H9 (cell line): ENCODE results near the gene PDZK1IP1. TPM values are rescaled to one million over a fixed set of nuclear protein-coding genes. Genes with fewer than 3 reads are reported as not detected.
A peak's percentile ranks its signal among the peaks of the same experiment; 100 is the strongest.

Source experiments
- DNase-seq: peaks from one replicate; pipeline ENCODE4 v3.0.0-alpha.2; 2017
- H2AFZ ChIP-seq: one replicate; pipeline ENCODE4 v1.6.1; 2013; ENCODE audit warnings: mild to moderate bottlenecking, low read length, control low read depth, moderate library complexity
- H2AK5ac ChIP-seq: 2 replicates; pipeline ENCODE4 v1.6.1; 2013; ENCODE audit warnings: low read length, control low read depth, mixed read lengths; ENCODE audit not compliant: insufficient read length
- H2BK120ac ChIP-seq: one replicate; pipeline ENCODE4 v1.6.1; 2013; ENCODE audit warnings: low read depth, mild to moderate bottlenecking, low read length, control low read depth, inconsistent platforms; ENCODE audit not compliant: poor library complexity, severe bottlenecking
- H2BK12ac ChIP-seq: 2 replicates; pipeline ENCODE4 v1.6.1; 2013; ENCODE audit warnings: low read length, control low read depth, mixed read lengths, low read depth; ENCODE audit not compliant: insufficient read length
- H2BK15ac ChIP-seq: 2 replicates; pipeline ENCODE4 v1.6.1; 2013; ENCODE audit warnings: low read depth, low read length, control low read depth
- H2BK20ac ChIP-seq: one replicate; pipeline ENCODE4 v1.6.1; 2013; ENCODE audit warnings: low read depth, mild to moderate bottlenecking, low read length, control low read depth, inconsistent platforms; ENCODE audit not compliant: poor library complexity, severe bottlenecking
- H2BK5ac ChIP-seq: 2 replicates; pipeline ENCODE4 v1.6.1; 2013; ENCODE audit warnings: low read length, control low read depth, mixed read lengths; ENCODE audit not compliant: insufficient read length
- H3K14ac ChIP-seq: 2 replicates; pipeline ENCODE4 v1.6.1; 2013; ENCODE audit warnings: low read length, control low read depth; ENCODE audit not compliant: insufficient read depth
- H3K18ac ChIP-seq: 2 replicates; pipeline ENCODE4 v1.6.1; 2013; ENCODE audit warnings: low read depth, mild to moderate bottlenecking, mixed read lengths, low read length, control low read depth; ENCODE audit not compliant: insufficient read length
- H3K23ac ChIP-seq: 2 replicates; pipeline ENCODE4 v1.6.1; 2013; ENCODE audit warnings: low read length, control low read depth, mixed read lengths, low read depth; ENCODE audit not compliant: insufficient read length
- H3K23me2 ChIP-seq: 2 replicates; pipeline ENCODE4 v1.6.1; 2013; ENCODE audit warnings: low read depth, mild to moderate bottlenecking, mixed read lengths, low read length, control low read depth; ENCODE audit not compliant: insufficient read length, poor library complexity, severe bottlenecking
- H3K27ac ChIP-seq: 2 replicates; pipeline ENCODE4 v1.5.1; 2013; ENCODE audit warnings: low read length, control low read depth, mixed read lengths, low read depth; ENCODE audit not compliant: insufficient read length
- H3K27me3 ChIP-seq: 2 replicates; pipeline ENCODE4 v1.6.1; 2013; ENCODE audit warnings: low read length, control low read depth, inconsistent platforms; ENCODE audit not compliant: insufficient read depth
- H3K4ac ChIP-seq: 2 replicates; pipeline ENCODE4 v1.6.1; 2013; ENCODE audit warnings: low read depth, mild to moderate bottlenecking, control low read depth, inconsistent platforms, low read length, moderate library complexity
- H3K4me1 ChIP-seq: 2 replicates; pipeline ENCODE4 v1.6.1; 2013; ENCODE audit warnings: low read length, control low read depth, inconsistent platforms; ENCODE audit not compliant: insufficient read depth
- H3K4me2 ChIP-seq: 2 replicates; pipeline ENCODE4 v1.6.1; 2013; ENCODE audit warnings: low read length, control low read depth, mixed read lengths; ENCODE audit not compliant: insufficient read length, insufficient read depth
- H3K56ac ChIP-seq: 2 replicates; pipeline ENCODE4 v1.6.1; 2013; ENCODE audit warnings: low read depth, mild to moderate bottlenecking, mixed read lengths, low read length, control low read depth; ENCODE audit not compliant: insufficient read length
- H3K79me1 ChIP-seq: 2 replicates; pipeline ENCODE4 v1.6.1; 2013; ENCODE audit warnings: low read depth, mild to moderate bottlenecking, moderate library complexity, low read length, control low read depth, inconsistent platforms; ENCODE audit not compliant: insufficient read depth, poor library complexity, severe bottlenecking
- H3K79me2 ChIP-seq: 2 replicates; pipeline ENCODE4 v1.6.1; 2013; ENCODE audit warnings: low read length, control low read depth, inconsistent platforms; ENCODE audit not compliant: insufficient read depth
- H3K9ac ChIP-seq: 2 replicates; pipeline ENCODE4 v1.6.1; 2013; ENCODE audit warnings: low read length, control low read depth, mixed read lengths; ENCODE audit not compliant: insufficient read length; ENCODE audit errors: extremely low read depth
- H3K9me3 ChIP-seq: one replicate; pipeline ENCODE4 v1.6.1; 2013; ENCODE audit warnings: low read depth, low read length, inconsistent platforms; ENCODE audit not compliant: control insufficient read depth
- H3T11ph ChIP-seq: one replicate; pipeline ENCODE4 v1.6.1; 2013; ENCODE audit warnings: mild to moderate bottlenecking, low read length, control low read depth, inconsistent platforms
- H4K20me1 ChIP-seq: one replicate; pipeline ENCODE4 v1.6.1; 2013; ENCODE audit not compliant: control insufficient read depth, insufficient read length, insufficient read depth
- H4K5ac ChIP-seq: 2 replicates; pipeline ENCODE4 v1.6.1; 2013; ENCODE audit warnings: low read depth, mild to moderate bottlenecking, mixed read lengths, low read length, control low read depth; ENCODE audit not compliant: insufficient read length
- H4K8ac ChIP-seq: replicated peaks from 2 replicates; pipeline ENCODE4 v1.6.1; 2013; ENCODE audit warnings: low read length, control low read depth, mixed read lengths, low read depth; ENCODE audit not compliant: insufficient read length
- H4K91ac ChIP-seq: 2 replicates; pipeline ENCODE4 v1.6.1; 2013; ENCODE audit warnings: low read depth, mild to moderate bottlenecking, moderate library complexity, mixed read lengths, low read length, control low read depth; ENCODE audit not compliant: insufficient read length
- H3K27ac Mint-ChIP-seq, 3 experiments: 2 replicates in 2 of 3; 3 replicates in 1 of 3; pipeline ENCODE4 v1.8.0; 2020 to 2021; ENCODE audit warnings: mixed read lengths in 3 of 3, mild to moderate bottlenecking in 1 of 3, moderate library complexity in 1 of 3
- H3K27me3 Mint-ChIP-seq: 2 replicates; pipeline ENCODE4 v1.8.0; 2021; ENCODE audit warnings: low read depth, mild to moderate bottlenecking, moderate library complexity, mixed read lengths
- H3K36me3 Mint-ChIP-seq, 3 experiments: 2 replicates in 2 of 3; 3 replicates in 1 of 3; pipeline ENCODE4 v1.8.0; 2020 to 2021; ENCODE audit warnings: low read depth in 3 of 3, mixed read lengths in 3 of 3; ENCODE audit not compliant: insufficient read depth in 1 of 3
- H3K4me1 Mint-ChIP-seq, 2 experiments: 2 replicates each; pipeline ENCODE4 v1.8.0; 2020; ENCODE audit warnings: mixed read lengths in 2 of 2
- H3K4me3 Mint-ChIP-seq, 2 experiments: 2 replicates in 1 of 2; 3 replicates in 1 of 2; pipeline ENCODE4 v1.8.0; 2020 to 2021; ENCODE audit warnings: mild to moderate bottlenecking in 2 of 2, mixed read lengths in 2 of 2, moderate library complexity in 1 of 2
- H3K9me3 Mint-ChIP-seq, 2 experiments: 2 replicates in 1 of 2; 3 replicates in 1 of 2; pipeline ENCODE4 v1.8.0; 2020; ENCODE audit warnings: mild to moderate bottlenecking in 2 of 2, mixed read lengths in 2 of 2, moderate library complexity in 1 of 2
- CTCF ChIP-seq: fragments of 200-600 bp; sonication (generic); conservative IDR thresholded peaks from 3 replicates; pipeline ENCODE4 v1.8.0; 2021; ENCODE audit warnings: antibody characterized with exemption, mild to moderate bottlenecking
- WGBS: extraction: QIAGEN DNeasy Blood & Tissue Kit; methylation state at CpG from one replicate; pipeline ENCODE4 v1.1.7; 2013; ENCODE audit warnings: missing lambda C conversion rate, low lambda C conversion rate, mixed read lengths; ENCODE audit not compliant: insufficient read length; ENCODE audit errors: extremely low coverage; 5-methylcytosine and 5-hydroxymethylcytosine counted together
- total RNA-seq: library from RNA; stranded (reverse); gene quantifications from 2 replicates; pipeline ENCODE4 v1.2.1, GENCODE V29; 2021

PDZK1IP1 gene
- total RNA-seq, 1 experiment from 2014 or later: not detected

GRCh38 chr1:47229886-47230691, 40.3 kb upstream of the PDZK1IP1 start:
- Histone ChIP-seq H4K8ac (no peak overlapping the region), H3K23me2 (peaks cover 18% of the 10 kb centered on the region), H3K79me2 (no peaks in the 10 kb centered on the region), H3K79me1 (no peaks in the 10 kb centered on the region), H3K9me3 (no peaks in the 10 kb centered on the region), H3K23ac (no peak overlapping the region), H2BK120ac (no peak overlapping the region), H2BK15ac (no peak overlapping the region), H2AFZ (no peak overlapping the region), H3T11ph (no peak overlapping the region), H4K5ac (no peak overlapping the region), H3K56ac (no peak overlapping the region), H3K18ac (no peak overlapping the region), H4K91ac (no peak overlapping the region), H3K4ac (no peak overlapping the region), H2AK5ac (no peak overlapping the region), H3K14ac (no peak overlapping the region; the same call in 1 of the 2 replicates), H3K27me3 (peaks cover 94% of the 10 kb centered on the region), H4K20me1 (peaks cover 2% of the 10 kb centered on the region), H3K4me2 (peak overlapping the region; percentile 65), H2BK5ac (no peak overlapping the region), H2BK12ac (no peak overlapping the region), H3K27ac (no peak overlapping the region), H3K9ac (no peak overlapping the region), H3K4me1 (no peaks in the 10 kb centered on the region; the same call in 1 of the 2 replicates), H2BK20ac (no peak overlapping the region)
- peaks cover 0 to 3% (median 0%) of the 10 kb centered on the region in 3 experiments; a peak in 2 of 7 replicates for H3K36me3 Mint-ChIP-seq
- H3K4me3 Mint-ChIP-seq: peak overlapping the region; percentile 43 to 79; a peak in 4 of 5 replicates
- peaks cover 0 to 7% of the 10 kb centered on the region in 2 experiments; a peak in 2 of 5 replicates for H3K9me3 Mint-ChIP-seq
- peak overlapping the region in 1 of 3 experiments; percentile 45; a peak in 1 of 7 replicates for H3K27ac Mint-ChIP-seq
- H3K27me3 Mint-ChIP-seq: peaks cover 96% of the 10 kb centered on the region
- no CpG with 5 or more reads among the region's 23 CpGs for WGBS
- no peak for DNase-seq
- H3K4me1 Mint-ChIP-seq: peaks cover 35 to 60% of the 10 kb centered on the region in 2 experiments
- TF ChIP-seq CTCF: no peak
